ENCODE measurements around the gene TSPAN11.

GRCh38 chr12:30979371-30980259, 53.1 kb downstream of the TSPAN11 start:
- no peak for TF ChIP-seq CTCF (conservative IDR thresholded peaks at IDR 0.05; ENCODE audit: low read length)
- TF ChIP-seq EZH2phosphoT487 (IDR thresholded peaks at IDR 0.05; ENCODE audit: borderline replicate concordance), result no peak
